GM19372 (cell line): Measurements from ENCODE around the gene PXMP4.
"Not testable (repeated sequence)": the region's sequence is repeated elsewhere in the genome, so short reads cannot be mapped to it uniquely, and the experiment has no call there.

Source experiments
- ATAC-seq: cut with Tn5 transposase; IDR thresholded peaks from one replicate; pipeline ENCODE4 v1.9.1; 2021; ENCODE audit warnings: mild to moderate bottlenecking, low read depth, moderate library complexity; ENCODE audit not compliant: unreplicated experiment

Gene PXMP4, protein sequence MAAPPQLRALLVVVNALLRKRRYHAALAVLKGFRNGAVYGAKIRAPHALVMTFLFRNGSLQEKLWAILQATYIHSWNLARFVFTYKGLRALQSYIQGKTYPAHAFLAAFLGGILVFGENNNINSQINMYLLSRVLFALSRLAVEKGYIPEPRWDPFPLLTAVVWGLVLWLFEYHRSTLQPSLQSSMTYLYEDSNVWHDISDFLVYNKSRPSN

DNA sequence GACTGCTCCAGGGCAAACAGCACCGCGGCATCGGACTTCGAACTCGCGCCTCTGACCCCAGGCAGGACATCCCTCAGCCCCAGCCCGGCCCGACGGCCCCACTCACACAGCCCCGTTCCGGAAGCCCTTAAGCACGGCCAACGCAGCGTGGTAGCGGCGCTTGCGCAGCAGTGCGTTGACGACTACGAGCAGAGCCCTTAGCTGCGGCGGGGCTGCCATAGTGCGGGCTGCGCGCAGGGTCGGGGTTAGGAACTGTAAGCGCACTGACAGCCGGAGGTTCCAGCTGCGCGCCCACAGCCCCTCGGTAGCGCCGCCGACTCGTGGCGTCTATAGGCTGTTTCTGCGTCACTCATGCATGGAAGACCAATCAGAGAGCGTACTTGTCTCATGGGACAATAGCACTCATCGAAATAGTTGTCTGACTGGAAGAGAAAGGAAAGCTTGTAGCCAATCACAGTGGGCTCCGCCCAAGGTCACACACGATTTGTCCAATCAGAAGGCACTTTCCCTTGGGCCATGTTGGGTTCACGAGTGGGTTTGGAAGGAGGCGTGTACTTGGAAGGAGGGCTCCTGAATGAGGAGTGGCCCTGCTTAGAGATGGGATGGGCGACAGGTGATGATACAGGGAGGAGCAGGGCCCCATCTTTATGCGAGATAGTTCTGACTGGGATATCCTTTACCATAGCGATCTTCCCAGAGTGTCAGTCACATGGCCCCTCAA, at the start of gene PXMP4:
Gene PXMP4, minus strand, starts transcription at position 322 of the 721 bp plus-strand sequence. Its CDS starts 103 bp downstream, at position 219.
- peak; percentile 97 for ATAC-seq

DNA sequence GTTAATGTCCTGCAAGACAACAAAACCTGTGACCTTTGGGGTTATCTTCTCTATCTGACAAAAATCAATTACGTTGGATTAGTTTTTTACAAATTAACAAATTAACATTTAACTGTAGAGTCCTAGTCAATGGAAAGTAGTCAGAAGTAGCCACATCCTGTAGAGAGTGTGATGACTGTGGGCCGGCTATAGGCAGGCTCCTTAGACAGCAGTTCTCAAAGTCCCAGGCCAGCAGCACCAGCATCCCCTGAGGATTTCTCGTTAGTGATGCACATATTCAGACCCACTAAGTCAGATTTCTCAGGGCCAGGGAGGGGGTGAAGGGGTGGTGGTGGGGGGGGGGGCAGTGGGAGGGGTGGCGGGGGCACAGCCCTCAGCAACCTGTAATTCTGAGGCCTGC, 48.9 kb upstream of the PXMP4 start:
- ATAC-seq = no peak

DNA sequence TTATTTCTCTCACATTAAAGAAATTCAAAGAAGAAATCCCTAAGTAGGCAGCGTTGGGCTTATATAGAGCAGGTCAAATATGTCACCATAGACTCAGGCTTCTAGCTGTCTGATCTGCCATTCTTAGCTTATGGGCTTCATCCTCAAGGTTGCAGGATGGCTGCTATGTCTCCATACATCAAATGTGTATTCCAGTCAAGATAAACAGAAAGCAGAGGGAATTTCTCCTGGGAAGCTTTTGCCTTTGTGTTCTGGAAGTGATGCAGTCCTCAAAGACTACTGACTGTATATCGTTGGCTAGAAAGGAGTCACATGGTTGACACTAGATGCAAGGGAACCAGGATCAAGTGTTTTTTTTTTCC, 47.6 kb upstream of the PXMP4 start:
- no peak for ATAC-seq

DNA sequence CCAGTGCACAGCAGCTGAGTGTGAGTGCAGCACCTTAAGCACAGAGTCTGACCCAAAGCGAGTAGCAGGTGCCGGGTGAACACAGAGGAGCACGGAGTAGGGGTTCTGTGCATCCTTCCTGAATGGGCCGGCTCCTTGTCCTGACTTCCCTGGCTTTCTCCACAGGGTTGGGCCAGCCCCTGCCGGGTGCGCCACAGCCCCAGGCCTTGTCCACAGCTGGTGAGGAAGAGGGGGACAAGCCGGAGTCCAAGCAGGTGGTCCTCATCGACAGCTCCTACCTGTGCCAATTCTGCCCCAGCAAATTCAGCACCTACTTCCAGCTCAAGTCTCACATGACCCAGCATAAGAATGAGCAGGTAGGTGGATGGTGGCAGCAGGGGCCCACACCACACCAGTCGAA, 46.6 kb upstream of the PXMP4 start:
- ATAC-seq = no peak

DNA sequence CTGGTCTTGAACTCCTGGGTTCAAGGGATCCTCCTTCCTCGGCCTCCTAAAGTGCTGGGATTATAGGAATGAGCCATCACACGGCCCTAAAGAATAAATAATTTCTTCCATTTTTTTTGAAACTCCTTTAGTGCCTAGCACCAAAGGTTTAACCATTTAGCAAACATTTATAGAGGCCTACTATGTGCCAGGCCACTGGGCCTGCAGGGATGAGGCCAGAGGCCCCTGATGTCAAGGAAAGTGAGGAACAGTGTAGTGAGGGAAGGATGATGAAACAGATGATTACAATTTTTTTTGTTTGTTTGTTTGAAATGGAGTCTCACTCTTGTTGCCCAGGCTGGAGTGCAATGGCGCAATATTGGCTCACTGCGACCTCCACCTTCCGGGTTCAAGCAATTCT, 45.5 kb upstream of the PXMP4 start:
- ATAC-seq = no peak

DNA sequence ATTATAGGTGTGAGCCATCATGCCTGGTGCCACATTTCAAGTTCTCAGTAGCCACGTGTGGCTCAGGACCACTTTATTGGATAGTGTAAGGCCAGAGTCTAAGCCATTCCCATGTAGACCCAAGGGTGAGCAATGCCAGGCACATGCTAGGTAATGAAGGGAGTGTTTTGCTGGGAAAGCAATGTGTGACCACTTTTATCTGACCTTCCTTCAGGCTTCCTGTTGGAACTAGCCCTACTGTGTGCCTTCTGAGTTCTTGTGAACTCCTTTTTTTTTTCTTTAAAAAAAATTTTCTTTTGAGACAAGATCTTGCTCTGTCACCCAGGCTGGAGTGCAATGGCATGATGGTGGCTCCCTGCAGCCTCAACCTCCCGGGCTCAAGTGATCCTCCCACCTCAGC, 45.0 kb upstream of the PXMP4 start:
- ATAC-seq = no peak

DNA sequence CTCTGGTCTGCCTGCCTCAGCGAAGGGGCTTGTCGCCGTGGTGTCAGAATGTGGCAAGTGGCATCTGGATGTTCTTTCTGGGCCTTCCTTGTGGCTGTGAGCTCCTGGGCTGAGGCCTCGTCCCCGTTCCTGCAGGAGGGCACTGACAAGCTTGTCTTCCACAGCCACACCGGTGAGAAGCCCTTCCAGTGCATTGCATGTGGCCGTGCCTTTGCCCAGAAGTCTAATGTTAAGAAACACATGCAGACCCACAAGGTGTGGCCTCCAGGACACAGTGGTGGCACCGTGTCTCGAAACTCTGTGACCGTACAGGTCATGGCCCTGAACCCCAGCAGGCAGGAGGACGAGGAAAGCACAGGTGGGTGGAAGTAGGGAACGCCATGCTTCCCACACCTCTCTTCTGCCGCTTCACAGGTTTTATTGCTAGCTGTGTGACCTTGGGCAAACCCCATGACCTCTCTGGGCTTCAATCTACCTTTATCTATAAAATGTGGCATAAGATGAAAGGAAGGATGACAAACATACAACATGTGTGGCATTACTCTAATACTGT, 41.7 kb upstream of the PXMP4 start:
- ATAC-seq = no peak

DNA sequence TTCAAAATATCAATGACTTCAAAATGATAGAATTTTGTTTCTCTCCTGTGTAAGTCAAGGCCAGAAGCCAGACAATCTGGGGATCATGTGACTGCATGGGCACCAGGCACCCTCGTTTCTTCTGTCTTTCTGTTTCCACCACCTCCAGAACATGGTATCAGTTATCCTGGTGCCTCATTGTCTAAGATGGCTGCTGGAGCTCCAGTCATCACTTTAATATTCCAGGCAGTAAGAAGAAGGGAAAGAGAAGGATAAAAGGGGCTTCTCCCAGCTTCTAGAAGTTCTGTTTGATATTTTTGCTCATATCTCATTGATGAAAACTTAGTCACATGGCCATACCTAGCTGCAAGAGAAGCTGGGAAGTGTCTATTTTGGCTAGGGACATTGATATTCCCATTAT, 37.3 kb upstream of the PXMP4 start:
- ATAC-seq = no peak

DNA sequence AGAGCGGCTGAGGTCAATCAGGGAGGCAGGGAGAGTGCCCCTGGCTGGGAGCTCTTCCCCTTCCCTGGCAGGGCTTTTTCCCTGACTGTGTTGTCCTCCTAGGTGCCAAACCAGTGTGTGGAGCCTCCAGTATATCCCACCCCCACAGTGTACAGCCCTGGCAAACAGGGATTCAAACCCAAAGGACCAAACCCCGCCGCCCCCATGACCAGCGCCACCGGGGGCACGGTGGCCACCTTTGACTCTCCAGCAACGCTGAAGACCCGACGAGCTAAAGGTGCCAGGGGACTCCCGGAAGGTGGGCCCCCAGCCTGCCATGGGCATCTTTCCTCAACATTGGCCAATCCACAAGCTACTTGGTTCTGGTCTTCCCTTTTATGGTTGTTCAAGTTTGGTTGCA, 36.9 kb upstream of the PXMP4 start:
- ATAC-seq = no peak

DNA sequence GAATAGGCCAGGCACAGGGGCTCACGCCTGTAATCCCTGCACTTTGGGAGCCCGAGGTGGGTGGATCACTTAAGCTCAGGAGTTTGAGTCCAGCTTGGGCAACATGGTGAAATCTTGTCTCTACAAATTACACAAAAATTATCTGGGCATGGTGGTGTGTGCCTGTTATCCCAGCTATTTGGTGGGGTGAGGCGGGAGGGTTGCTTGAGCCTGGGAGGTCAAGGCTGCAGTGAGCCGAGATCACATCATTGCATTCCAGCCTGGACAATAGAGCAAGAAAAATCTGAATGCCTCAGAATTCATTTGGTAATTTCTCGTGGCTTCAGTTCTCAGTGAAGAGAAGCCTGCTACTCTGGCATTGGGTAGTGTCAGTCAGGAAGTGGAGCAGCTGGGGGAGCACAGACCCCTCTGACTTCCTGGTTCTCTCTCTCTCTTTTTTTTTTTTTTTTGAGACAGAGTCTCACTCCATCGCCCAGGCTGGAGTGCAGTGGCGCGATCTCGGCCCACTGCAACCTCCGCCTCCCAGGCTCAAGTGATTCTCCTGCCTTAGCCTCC, 35.9 kb upstream of the PXMP4 start:
- ATAC-seq = not testable (repeated sequence)

DNA sequence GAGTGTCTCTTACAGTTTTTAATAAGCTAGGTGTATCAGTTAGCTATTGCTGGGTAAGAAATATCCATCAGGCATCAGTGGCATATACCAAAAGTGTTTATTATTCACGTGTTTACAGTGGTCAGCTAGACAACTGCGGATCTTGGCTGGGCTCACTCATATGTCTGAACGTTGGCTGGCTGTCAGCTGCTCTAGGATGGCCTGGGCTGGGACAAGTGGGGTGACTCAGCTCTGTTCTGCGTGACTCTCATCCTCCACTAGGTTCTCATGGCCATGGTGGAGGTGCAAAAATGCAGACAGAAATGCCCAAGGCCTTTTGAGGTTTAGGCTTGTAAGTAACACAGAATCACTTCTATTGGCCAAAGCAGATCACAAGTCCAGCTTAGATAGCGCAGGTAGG, 33.7 kb upstream of the PXMP4 start:
- ATAC-seq = no peak

DNA sequence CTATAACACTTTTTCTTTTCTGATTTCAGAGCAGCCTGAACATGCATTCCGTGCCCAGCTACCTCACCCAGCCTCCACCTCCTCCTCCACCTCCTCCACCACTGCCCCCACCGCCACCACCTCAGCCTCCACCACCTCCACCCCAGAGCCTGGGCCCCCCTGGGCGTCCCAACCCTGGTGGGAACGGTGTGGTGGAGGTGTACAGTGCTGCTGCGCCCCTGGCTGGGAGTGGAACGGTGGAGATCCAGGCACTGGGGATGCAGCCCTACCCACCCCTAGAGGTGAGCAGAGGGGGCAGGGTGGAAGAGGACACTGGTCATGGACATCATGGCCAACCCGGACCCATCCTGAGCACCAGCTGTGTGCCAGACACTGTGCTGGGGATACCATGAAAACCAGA, 33.0 kb upstream of the PXMP4 start:
- ATAC-seq = no peak

DNA sequence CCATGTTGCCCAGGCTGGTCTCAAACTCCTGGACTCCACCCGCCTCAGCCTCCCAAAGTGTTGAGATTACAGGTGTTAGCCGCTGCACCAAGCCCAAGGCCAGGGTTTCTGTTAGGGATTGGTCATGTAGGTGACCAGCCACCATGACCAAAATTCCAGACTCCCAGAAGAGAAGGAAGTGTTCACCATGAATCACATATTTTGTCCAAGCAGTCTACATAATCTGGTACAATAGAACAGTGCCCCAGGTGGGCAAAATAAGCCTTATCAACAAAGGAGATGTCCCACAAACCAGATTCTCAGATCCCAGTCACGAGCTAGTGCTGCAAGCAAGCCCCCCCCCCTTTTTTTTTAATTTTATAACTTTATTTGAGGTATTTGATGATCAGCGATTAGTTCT, 31.7 kb upstream of the PXMP4 start:
- ATAC-seq = no peak

DNA sequence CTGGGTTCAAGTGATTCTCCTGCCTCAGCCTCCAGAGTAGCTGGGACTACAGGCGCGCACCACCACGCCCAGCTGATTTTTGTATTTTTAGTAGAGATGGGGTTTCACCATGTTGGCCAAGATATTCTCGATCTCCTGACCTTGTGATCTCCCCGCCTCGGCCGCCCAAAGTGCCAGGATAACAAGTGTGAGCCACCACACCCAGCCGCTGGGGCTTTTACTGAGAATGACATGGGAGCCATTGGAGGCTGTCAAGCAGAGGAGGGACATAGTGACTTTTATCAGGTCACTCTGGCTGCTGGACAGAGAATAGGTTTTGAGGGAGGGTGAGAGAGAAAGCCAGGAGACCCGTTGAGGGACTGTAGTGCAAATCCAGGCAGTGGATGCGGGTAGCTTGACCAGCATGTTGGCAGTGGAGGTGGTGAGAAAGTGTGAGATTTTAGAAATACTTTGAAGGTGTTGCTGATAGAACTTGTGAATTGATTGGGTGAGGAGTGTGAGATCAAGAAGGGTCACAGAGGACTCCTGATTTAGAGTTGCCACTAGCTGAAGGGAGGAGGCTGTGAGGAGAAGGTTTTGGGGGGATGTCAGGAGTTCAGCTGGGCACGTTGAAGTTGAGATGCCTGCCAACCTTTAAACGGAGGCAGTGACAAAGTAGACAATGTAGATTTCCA, 26.4 kb upstream of the PXMP4 start:
- ATAC-seq = no peak

DNA sequence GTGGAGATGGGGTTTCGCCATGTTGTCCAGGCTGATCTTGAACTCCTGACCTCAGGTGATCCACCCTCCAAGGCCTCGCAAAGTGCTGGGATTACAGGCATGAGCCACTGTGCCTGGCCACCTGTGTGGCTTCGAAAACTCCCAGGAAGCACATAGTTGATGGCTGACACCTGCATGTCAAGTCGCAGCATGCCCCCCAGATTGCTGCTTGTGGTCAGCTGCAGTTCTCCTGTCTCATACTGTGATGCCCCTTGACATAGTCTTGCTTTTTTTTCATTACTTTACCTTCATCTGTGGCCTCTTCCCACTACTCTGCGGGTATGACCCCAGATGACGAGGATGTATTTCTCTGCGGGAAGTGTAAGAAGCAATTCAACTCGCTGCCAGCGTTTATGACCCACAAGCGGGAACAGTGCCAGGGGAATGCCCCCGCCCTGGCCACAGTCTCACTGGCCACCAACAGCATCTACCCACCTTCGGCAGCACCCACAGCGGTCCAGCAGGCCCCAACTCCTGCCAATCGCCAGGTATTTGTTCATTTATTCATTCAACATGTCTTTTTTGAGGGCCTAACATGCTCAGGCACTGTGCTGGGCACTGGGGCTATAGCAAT, 24.8 kb upstream of the PXMP4 start:
- no peak for ATAC-seq

DNA sequence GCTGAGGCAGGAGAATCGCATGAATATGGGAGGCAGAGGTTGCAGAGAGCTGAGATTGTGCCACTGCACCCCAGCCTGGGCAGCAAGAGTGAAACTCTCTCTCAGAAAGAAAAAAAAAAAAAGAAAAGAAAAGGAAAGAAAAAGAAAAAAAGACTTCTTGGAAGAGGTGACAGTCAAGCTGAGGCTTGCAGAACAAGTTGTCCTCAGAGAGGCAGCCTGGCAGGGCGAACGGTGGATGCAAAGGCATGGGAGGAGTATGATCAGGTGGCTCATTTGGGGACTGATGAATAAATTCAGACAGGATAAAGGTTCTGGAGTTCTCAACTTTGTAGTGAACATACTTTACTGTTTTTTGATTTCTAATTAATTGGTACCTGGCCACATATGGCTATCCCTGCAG, 24.1 kb upstream of the PXMP4 start:
- no peak for ATAC-seq

DNA sequence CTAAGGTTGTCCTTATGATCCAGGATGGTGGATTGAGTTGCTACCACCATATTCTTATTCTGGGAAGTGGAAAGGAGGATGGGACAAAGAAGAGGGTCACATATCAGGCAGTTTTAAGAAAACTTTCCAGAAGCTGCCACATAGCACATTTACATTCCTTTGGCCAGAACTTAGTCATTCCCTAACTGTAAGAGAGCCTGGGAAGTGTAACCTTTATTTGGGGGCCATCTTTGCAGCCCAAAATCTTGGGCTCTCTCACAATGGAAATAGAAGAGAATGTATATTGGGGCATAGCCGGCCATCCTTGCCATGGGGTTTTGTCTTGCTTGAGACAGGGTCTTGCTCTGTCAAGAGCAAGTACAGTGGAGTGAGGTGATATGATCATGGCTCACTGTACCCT, 20.1 kb upstream of the PXMP4 start:
- no peak for ATAC-seq

DNA sequence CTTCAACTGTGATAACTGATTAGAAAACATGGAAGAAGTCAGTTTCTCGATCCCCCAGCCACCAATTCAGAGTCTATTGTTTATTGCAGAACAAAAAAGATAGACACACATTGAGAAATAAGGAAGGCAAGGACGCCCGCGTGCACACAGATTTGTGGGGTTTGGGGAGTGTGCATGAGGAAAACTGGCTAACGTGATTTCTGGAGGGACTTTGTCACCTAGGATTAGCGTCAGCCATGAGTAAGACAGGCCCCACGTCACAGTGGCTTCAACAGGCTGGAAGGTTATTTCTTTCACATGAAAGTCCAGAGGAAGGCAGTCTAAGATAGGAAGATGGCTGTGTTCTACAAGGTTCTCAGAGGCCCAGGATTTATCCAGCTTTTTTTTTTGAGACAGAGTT, 19.4 kb upstream of the PXMP4 start:
- no peak for ATAC-seq

DNA sequence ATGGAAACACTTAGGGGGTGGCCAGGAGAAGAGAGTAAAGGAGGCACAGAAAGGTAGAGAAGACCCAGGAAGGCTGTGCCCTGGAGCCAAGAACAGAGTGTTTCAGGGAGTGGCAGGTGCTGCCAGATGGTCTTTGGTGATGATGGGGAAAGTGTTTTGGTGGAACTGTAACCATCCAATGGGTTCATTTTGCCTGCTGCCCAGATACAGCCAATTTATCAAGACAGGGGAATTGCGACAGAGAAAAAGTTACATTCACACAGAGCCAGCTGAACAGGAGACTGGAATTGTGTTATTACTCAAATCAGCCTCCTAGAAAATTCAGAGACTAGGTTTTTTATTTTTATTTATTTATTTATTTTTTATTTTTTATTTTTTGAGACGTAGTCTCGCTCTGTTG, 16.9 kb upstream of the PXMP4 start:
- ATAC-seq = no peak

DNA sequence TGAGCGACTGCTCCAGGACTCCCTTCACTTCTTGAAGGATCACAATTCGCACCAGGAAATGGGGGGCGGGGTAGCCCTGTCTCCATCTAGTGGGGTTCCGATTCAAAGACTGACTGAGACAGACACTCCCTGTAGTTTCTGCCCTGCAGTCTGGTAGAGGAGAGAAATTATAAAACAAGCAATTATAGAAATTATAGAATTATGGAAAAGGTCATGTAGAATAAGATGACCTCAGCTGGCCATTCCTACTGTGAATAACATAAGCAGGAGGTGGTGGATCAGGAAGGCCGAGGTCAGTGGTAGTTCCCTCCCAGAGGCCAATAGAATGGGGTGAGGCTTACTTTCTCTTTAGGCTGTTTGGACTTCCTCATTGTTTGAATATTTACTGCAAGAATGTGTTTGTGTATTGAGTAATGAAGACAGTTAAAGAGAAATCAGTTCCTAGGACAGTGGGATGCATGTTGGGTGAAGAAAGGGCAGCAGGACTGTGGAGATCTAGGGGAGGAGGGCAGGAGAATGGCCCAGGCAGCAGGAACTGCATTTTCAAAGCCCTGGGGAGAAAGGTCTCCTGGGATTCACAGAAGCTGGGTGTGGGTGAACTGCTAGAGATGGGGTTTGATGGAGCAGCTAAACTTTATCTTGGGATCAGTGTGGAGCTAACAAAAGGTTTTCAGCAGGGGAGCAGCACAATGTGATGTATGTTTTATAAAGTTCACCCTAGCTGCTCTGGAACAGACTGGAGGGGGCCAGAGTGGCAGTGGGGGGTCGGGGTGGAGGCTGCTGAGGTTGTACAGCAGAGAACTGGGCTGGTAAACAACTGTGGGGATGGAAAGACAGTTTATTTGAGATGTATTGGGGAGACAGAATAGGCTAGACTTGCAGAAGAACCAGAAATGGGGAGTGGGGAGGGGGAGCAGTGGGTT, 13.8 kb upstream of the PXMP4 start:
- ATAC-seq = no peak
